ENCODE results near the gene VPS39. TPM values are rescaled to one million over a fixed set of nuclear protein-coding genes. Genes with fewer than 3 reads are reported as not detected.

Gene VPS39
- total and polyA plus RNA-seq, 2 donors (not counting 1 experiment from before 2014, with no cell fraction given), result 53.7 to 55.5 TPM

- H3K4me3 ChIP-seq (replicated peaks in 1 of 4; ENCODE audit: control extremely low read depth in 1 of 4, insufficient read depth in 1 of 4, low read depth in 3 of 4, low read length in 4 of 4), result no peak overlapping the region
- H3K4me2 ChIP-seq (ENCODE audit: extremely low read depth, insufficient read depth, low read length), result no peak overlapping the region
- H2AFZ ChIP-seq (ENCODE audit: low read length), result no peak overlapping the region
- peaks cover 29% of the 10 kb centered on the region for H3K36me3 ChIP-seq (ENCODE audit: control insufficient read depth, insufficient read depth, low read length)
- H3K27ac ChIP-seq (ENCODE audit: insufficient read depth, low read length), result no peak overlapping the region
- DNase-seq (ENCODE audit: low read depth in 2 of 2), result no peak
- no peaks in the 10 kb centered on the region for H3K9me3 ChIP-seq (ENCODE audit: control insufficient read depth, insufficient read depth, low read depth, low read length)
- H4K20me1 ChIP-seq (ENCODE audit: control insufficient read depth, extremely low read depth, insufficient read depth, low read length), result no peaks in the 10 kb centered on the region
- H3K9ac ChIP-seq (ENCODE audit: insufficient read depth, low read length), result no peak overlapping the region
- H3K4me1 ChIP-seq (ENCODE audit: control insufficient read depth, extremely low read depth, insufficient read depth, low read length), result peaks cover 2% of the 10 kb centered on the region
- H3K79me2 ChIP-seq (ENCODE audit: control insufficient read depth, insufficient read depth, low read length), result no peaks in the 10 kb centered on the region
- peaks cover 1% of the 10 kb centered on the region for H3K27me3 ChIP-seq (ENCODE audit: control insufficient read depth, insufficient read depth, low read length)
- TF ChIP-seq CTCF (conservative IDR thresholded peaks at IDR 0.05 in 1 of 2, IDR thresholded peaks at IDR 0.05 in 1 of 2; ENCODE audit: low read depth in 1 of 2, low read length in 2 of 2) (no peak), EZH2 (IDR thresholded peaks at IDR 0.05; ENCODE audit: low read length, missing control alignments) (no peak)
Measured at GRCh38 chr15:42159381-42160015, 48.6 kb downstream of the VPS39 start.

- peaks cover 26% of the 10 kb centered on the region for H3K36me3 ChIP-seq (ENCODE audit: control insufficient read depth, insufficient read depth, low read length)
- H3K27ac ChIP-seq (ENCODE audit: insufficient read depth, low read length), result no peak overlapping the region
- no peak overlapping the region for H3K4me3 ChIP-seq (replicated peaks in 1 of 4; ENCODE audit: control extremely low read depth in 1 of 4, insufficient read depth in 1 of 4, low read depth in 3 of 4, low read length in 4 of 4)
- TF ChIP-seq EZH2 (IDR thresholded peaks at IDR 0.05; ENCODE audit: low read length, missing control alignments) (no peak), CTCF (conservative IDR thresholded peaks at IDR 0.05 in 1 of 2, IDR thresholded peaks at IDR 0.05 in 1 of 2; ENCODE audit: low read depth in 1 of 2, low read length in 2 of 2) (no peak)
- no peak overlapping the region for H3K4me2 ChIP-seq (ENCODE audit: extremely low read depth, insufficient read depth, low read length)
- H3K27me3 ChIP-seq (ENCODE audit: control insufficient read depth, insufficient read depth, low read length), result peaks cover 5% of the 10 kb centered on the region
- DNase-seq (ENCODE audit: low read depth in 2 of 2), result no peak
- H3K9ac ChIP-seq (ENCODE audit: insufficient read depth, low read length), result no peak overlapping the region
- H3K79me2 ChIP-seq (ENCODE audit: control insufficient read depth, insufficient read depth, low read length), result no peaks in the 10 kb centered on the region
- peaks cover 2% of the 10 kb centered on the region for H3K4me1 ChIP-seq (ENCODE audit: control insufficient read depth, extremely low read depth, insufficient read depth, low read length)
- no peaks in the 10 kb centered on the region for H4K20me1 ChIP-seq (ENCODE audit: control insufficient read depth, extremely low read depth, insufficient read depth, low read length)
- H2AFZ ChIP-seq (ENCODE audit: low read length), result no peak overlapping the region
- no peaks in the 10 kb centered on the region for H3K9me3 ChIP-seq (ENCODE audit: control insufficient read depth, insufficient read depth, low read depth, low read length)
Measured at GRCh38 chr15:42158941-42159340, 49.2 kb downstream of the VPS39 start.

GRCh38 chr15:42157981-42158765 lies 49.9 kb downstream of the VPS39 start:
- TF ChIP-seq EZH2 (IDR thresholded peaks at IDR 0.05; ENCODE audit: low read length, missing control alignments) (no peak), CTCF (conservative IDR thresholded peaks at IDR 0.05 in 1 of 2, IDR thresholded peaks at IDR 0.05 in 1 of 2; ENCODE audit: low read depth in 1 of 2, low read length in 2 of 2) (no peak)
- Histone ChIP-seq H3K9ac (ENCODE audit: insufficient read depth, low read length) (no peak overlapping the region), H3K4me2 (ENCODE audit: extremely low read depth, insufficient read depth, low read length) (no peak overlapping the region), H3K9me3 (ENCODE audit: control insufficient read depth, insufficient read depth, low read depth, low read length) (no peaks in the 10 kb centered on the region), H3K4me1 (ENCODE audit: control insufficient read depth, extremely low read depth, insufficient read depth, low read length) (peaks cover 2% of the 10 kb centered on the region), H2AFZ (ENCODE audit: low read length) (no peak overlapping the region), H3K27me3 (ENCODE audit: control insufficient read depth, insufficient read depth, low read length) (peaks cover 5% of the 10 kb centered on the region), H4K20me1 (ENCODE audit: control insufficient read depth, extremely low read depth, insufficient read depth, low read length) (no peaks in the 10 kb centered on the region), H3K4me3 (replicated peaks in 1 of 4; ENCODE audit: control extremely low read depth in 1 of 4, insufficient read depth in 1 of 4, low read depth in 3 of 4, low read length in 4 of 4) (no peak overlapping the region), H3K36me3 (ENCODE audit: control insufficient read depth, insufficient read depth, low read length) (peaks cover 24% of the 10 kb centered on the region), H3K79me2 (ENCODE audit: control insufficient read depth, insufficient read depth, low read length) (no peaks in the 10 kb centered on the region), H3K27ac (ENCODE audit: insufficient read depth, low read length) (no peak overlapping the region)
- DNase-seq (ENCODE audit: low read depth in 2 of 2), result peak; percentile 80 to 84

Data from fibroblast of lung (primary cell).